Activated B cell treated with CpG ODN at 0.5 μM for 24 hours (primary cell): ENCODE results near the gene ENPP3. TPM values are rescaled to one million over a fixed set of nuclear protein-coding genes. Genes with fewer than 3 reads are reported as not detected.
"Not testable (repeated sequence)": the region's sequence is repeated elsewhere in the genome, so short reads cannot be mapped to it uniquely, and the experiment has no call there.

Experiments used
- ATAC-seq: fragments of 200-7000 bp; cut with Tn5 transposase; one replicate; pipeline ENCODE4 v1.10.0; 2021; ENCODE audit warnings: low read depth, mild to moderate bottlenecking, moderate library complexity
- CTCF ChIA-PET: fragments of 350-600 bp; sonication (Branson Sonifier 250); formaldehyde crosslinking; loops from one replicate; lab custom pipeline; 2021; ENCODE audit warnings: antibody characterized with exemption; lab: Charles Lee
- POLR2A ChIA-PET: fragments of 350-600 bp; sonication (Branson Sonifier 250); formaldehyde crosslinking; loops from one replicate; lab custom pipeline; 2021; ENCODE audit warnings: antibody characterized with exemption; lab: Charles Lee
- DNase-seq: peaks from one replicate; pipeline ENCODE4 v3.0.0; 2022
- H3K27ac Mint-ChIP-seq: one replicate; pipeline ENCODE4 v1.8.0; 2020; ENCODE audit warnings: mixed read lengths
- H3K27me3 Mint-ChIP-seq: one replicate; pipeline ENCODE4 v1.8.0; 2021; ENCODE audit warnings: mixed read lengths
- H3K36me3 Mint-ChIP-seq: one replicate; pipeline ENCODE4 v1.8.0; 2021; ENCODE audit warnings: low read depth, mixed read lengths
- H3K4me1 Mint-ChIP-seq: one replicate; pipeline ENCODE4 v1.8.0; 2021; ENCODE audit warnings: mixed read lengths
- H3K4me3 Mint-ChIP-seq: one replicate; pipeline ENCODE4 v1.8.0; 2020; ENCODE audit warnings: mild to moderate bottlenecking, mixed read lengths
- H3K9me3 Mint-ChIP-seq: one replicate; pipeline ENCODE4 v1.8.0; 2020; ENCODE audit warnings: mixed read lengths
- CTCF ChIP-seq: fragments of 200-600 bp; IDR thresholded peaks from one replicate; pipeline ENCODE4 v1.8.0; 2022; ENCODE audit warnings: antibody characterized with exemption, mild to moderate bottlenecking
- intact Hi-C: fragments of 100-400 bp; cut with micrococcal nuclease; formaldehyde crosslinking; loops from one replicate; pipeline ENCODE4 v1.15.1; 2024
- total RNA-seq: library from RNA; stranded (reverse); gene quantifications from 2 replicates; pipeline ENCODE4 v1.2.3, GENCODE V29; 2022

ENPP3 gene
- total RNA-seq, 1 donor from 2014 or later: 0.29 TPM

GRCh38 chr6:131692589-131692988 is 55.5 kb downstream of the ENPP3 start:
- ATAC-seq (no peak), DNase-seq (no peak)
- H3K27me3 Mint-ChIP-seq: no peaks in the 10 kb centered on the region
- no peak overlapping the region for H3K4me3 Mint-ChIP-seq
- H3K36me3 Mint-ChIP-seq: no peaks in the 10 kb centered on the region
- POLR2A ChIA-PET: no interaction called here
- no peaks in the 10 kb centered on the region for H3K9me3 Mint-ChIP-seq
- TF ChIP-seq CTCF: no peak
- no peak overlapping the region for H3K27ac Mint-ChIP-seq
- intact Hi-C loops: loop anchor here (1.0 to 5.0 kb wide), 2 partner anchors 9 to 525 kb away; no protein-coding TSS in a partner anchor
- H3K4me1 Mint-ChIP-seq: peaks cover 46% of the 10 kb centered on the region
- CTCF ChIA-PET: interaction anchor here (3.3 kb wide), 1 partner anchor 64 kb away, joined by 21 read pairs; the partner anchor contains the start of gene MED23

DNA sequence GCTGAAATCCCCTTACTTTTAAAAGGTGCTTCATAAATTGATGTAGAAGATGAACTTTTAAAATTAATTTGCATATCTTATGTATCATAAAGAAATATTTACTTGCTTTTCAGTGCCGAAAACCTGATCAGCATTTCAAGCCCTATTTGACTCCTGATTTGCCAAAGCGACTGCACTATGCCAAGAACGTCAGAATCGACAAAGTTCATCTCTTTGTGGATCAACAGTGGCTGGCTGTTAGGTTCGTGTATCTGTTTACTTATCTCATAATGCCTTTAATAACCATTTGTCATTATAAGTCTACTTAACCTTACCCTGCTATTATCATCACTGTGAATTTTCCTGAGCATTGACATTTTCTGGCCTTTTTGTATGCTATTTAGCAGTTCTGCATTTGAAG is 56.3 kb downstream of the ENPP3 start:
- CTCF ChIA-PET: interaction anchor here (3.3 to 4.8 kb wide), 2 partner anchors 65 to 217 kb away, joined by 21 to 102 read pairs; partner anchors contain the start of gene MED23

DNA sequence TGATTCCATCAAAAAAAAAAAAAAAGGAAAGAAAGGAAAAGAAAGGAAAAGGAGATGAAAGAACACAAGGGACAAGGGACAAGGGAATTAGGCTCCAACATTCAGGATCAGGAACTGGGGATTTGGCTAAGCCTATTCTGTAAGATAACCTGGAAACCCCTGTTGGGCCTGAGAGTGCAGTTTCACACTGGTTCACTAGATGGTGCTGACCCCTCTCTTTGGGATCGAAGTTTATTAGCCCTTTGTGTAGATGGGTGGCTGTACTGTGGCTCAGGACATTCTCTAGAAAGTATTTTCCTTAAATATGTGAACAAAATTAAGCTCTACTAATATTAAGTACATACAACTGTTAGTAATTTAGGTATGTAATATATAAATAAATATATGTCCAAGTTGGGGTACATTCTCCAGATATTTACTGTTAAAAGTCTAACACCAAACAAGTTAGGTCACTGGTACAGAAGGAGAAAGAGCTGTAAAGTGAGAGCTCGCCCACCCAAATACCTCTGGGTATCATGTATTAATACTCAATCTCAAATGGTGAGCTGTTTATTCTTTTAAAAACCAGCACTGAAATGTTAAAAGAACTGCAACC is 57.8 kb downstream of the ENPP3 start:
- no peak for TF ChIP-seq CTCF
- no peaks in the 10 kb centered on the region for H3K36me3 Mint-ChIP-seq
- no peaks in the 10 kb centered on the region for H3K9me3 Mint-ChIP-seq
- DNase-seq: no peak
- no peak overlapping the region for H3K27ac Mint-ChIP-seq
- no peaks in the 10 kb centered on the region for H3K27me3 Mint-ChIP-seq
- ChIA-PET POLR2A (interaction anchor here (0.6 to 1.3 kb wide), 3 partner anchors 9 to 1118 kb away, joined by 3 to 7 read pairs (median 4); no protein-coding TSS in a partner anchor), CTCF (interaction anchor here (0.7 to 4.8 kb wide), 17 partner anchors 9 to 585 kb away, joined by 3 to 102 read pairs (median 3); partner anchors contain the start of gene MED23)
- H3K4me1 Mint-ChIP-seq: peaks cover 23% of the 10 kb centered on the region
- peak; percentile 97 for ATAC-seq
- intact Hi-C loops: loop anchor here (1.0 to 5.0 kb wide), 2 partner anchors 215 to 522 kb away; no protein-coding TSS in a partner anchor
- no peak overlapping the region for H3K4me3 Mint-ChIP-seq

More for the DNA sequence above, 56.3 kb downstream of the ENPP3 start:
- no peak overlapping the region for H3K27ac Mint-ChIP-seq
- H3K36me3 Mint-ChIP-seq: no peaks in the 10 kb centered on the region
- ATAC-seq (no peak), DNase-seq (no peak)
- H3K9me3 Mint-ChIP-seq: no peaks in the 10 kb centered on the region
- POLR2A ChIA-PET: no interaction called here
- TF ChIP-seq CTCF: no peak
- H3K27me3 Mint-ChIP-seq: no peaks in the 10 kb centered on the region
- no peak overlapping the region for H3K4me3 Mint-ChIP-seq
- peaks cover 39% of the 10 kb centered on the region for H3K4me1 Mint-ChIP-seq
- intact Hi-C loops: loop anchor here (5.0 kb wide), 1 partner anchor 524 kb away; no protein-coding TSS in a partner anchor

GRCh38 chr6:131696956-131697355 is 59.9 kb downstream of the ENPP3 start:
- intact Hi-C loops: no loop called here
- TF ChIP-seq CTCF: no peak
- ChIA-PET POLR2A (no interaction called here), CTCF (interaction anchor here (3.3 to 4.8 kb wide), 2 partner anchors 213 to 218 kb away, joined by 17 to 102 read pairs; no protein-coding TSS in a partner anchor)
- no peaks in the 10 kb centered on the region for H3K9me3 Mint-ChIP-seq
- H3K4me3 Mint-ChIP-seq: no peak overlapping the region
- no peaks in the 10 kb centered on the region for H3K36me3 Mint-ChIP-seq
- H3K27me3 Mint-ChIP-seq: no peaks in the 10 kb centered on the region
- no peak for DNase-seq
- ATAC-seq: no peak
- no peak overlapping the region for H3K27ac Mint-ChIP-seq
- peaks cover 3% of the 10 kb centered on the region for H3K4me1 Mint-ChIP-seq

DNA sequence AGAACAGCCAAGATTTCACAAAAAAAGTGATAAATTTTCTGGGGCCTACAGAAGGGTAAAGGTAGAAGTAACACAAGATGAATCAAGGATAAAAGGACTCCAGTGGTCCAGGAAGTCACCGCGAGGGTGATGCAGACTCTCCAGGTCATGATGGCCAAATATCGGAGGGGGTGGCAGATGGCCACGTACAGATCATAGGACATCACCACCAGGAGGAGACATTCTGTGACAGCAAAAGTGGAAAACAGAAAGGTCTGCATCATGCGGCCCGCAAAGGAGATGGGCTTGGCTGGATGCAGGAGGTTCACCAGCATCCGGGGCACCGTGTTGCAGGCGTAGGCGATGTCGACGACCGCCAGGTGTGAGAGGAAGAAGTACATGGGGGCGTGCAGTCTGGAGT is 63.7 kb downstream of the ENPP3 start:
- ATAC-seq, POLR2A ChIA-PET, H3K4me3 Mint-ChIP-seq, H3K4me1 Mint-ChIP-seq, H3K9me3 Mint-ChIP-seq, intact Hi-C loops, CTCF ChIA-PET, DNase-seq, H3K27me3 Mint-ChIP-seq, H3K36me3 Mint-ChIP-seq, H3K27ac Mint-ChIP-seq: not testable (repeated sequence)

DNA sequence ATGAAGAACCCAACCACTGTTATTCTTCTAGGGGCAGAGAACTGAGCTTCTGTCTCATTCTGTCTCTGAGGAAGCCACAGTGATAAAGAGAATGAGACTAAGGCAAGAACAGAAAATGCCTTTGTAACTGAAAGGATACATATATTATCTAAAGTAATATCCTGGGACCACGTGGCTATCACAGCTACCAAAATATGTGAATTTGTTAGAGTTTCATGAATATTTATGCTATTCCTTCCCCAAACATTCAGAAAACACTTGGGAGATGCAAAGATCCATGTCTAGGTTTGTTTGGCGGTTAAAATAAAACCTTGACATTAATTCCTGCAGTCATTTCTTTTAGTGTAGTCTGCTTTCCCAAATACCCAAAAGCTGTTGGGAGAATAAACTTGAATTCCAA is 66.8 kb downstream of the ENPP3 start:
- not testable (repeated sequence) for H3K27ac Mint-ChIP-seq

GRCh38 chr6:131710917-131711316 is 73.8 kb downstream of the ENPP3 start, which contains the start of gene CTAGE9:
Gene CTAGE9 (minus strand): TSS chr6:131711017. CDS start chr6:131711017, 0 bp downstream.
- H3K4me1 Mint-ChIP-seq, H3K36me3 Mint-ChIP-seq, H3K9me3 Mint-ChIP-seq, CTCF ChIA-PET, H3K27ac Mint-ChIP-seq, POLR2A ChIA-PET, intact Hi-C loops, H3K27me3 Mint-ChIP-seq, DNase-seq, ATAC-seq, H3K4me3 Mint-ChIP-seq: not testable (repeated sequence)

More for the DNA sequence above, 66.8 kb downstream of the ENPP3 start:
- CTCF ChIA-PET, intact Hi-C loops, H3K4me1 Mint-ChIP-seq, H3K27me3 Mint-ChIP-seq, ATAC-seq, DNase-seq, H3K36me3 Mint-ChIP-seq, POLR2A ChIA-PET, H3K4me3 Mint-ChIP-seq, H3K9me3 Mint-ChIP-seq: not testable (repeated sequence)

- ATAC-seq: peak; percentile 49
- CTCF ChIA-PET, H3K9me3 Mint-ChIP-seq, H3K27ac Mint-ChIP-seq, DNase-seq, H3K4me3 Mint-ChIP-seq, H3K36me3 Mint-ChIP-seq, H3K4me1 Mint-ChIP-seq, POLR2A ChIA-PET, H3K27me3 Mint-ChIP-seq, intact Hi-C loops: not testable (repeated sequence)
Observed at GRCh38 chr6:131715567-131715966, 78.5 kb downstream of the ENPP3 start.
